Ascending aorta (tissue), 2 donors: ENCODE measurements around the gene UNG. TPM values are rescaled to one million over a fixed set of nuclear protein-coding genes. Genes with fewer than 3 reads are reported as not detected.

Experiments used
- DNase-seq, 2 donors: peaks; one replicate each; pipeline ENCODE4 v3.0.0-alpha.2; 2019; ENCODE audit warnings: low spot score in 2 of 2
- H3K27ac ChIP-seq, 2 donors: fragments of 200-600 bp; sonication (generic); one replicate each; pipeline ENCODE4 v1.5.1; 2016 to 2017; ENCODE audit warnings: mild to moderate bottlenecking in 1 of 2
- H3K27me3 ChIP-seq: fragments of 200-600 bp; sonication (generic); one replicate; pipeline ENCODE4 v1.5.1; 2017
- H3K36me3 ChIP-seq, 2 donors: fragments of 200-600 bp; sonication (generic); one replicate each; pipeline ENCODE4 v1.5.1; 2016
- H3K4me1 ChIP-seq, 2 donors: fragments of 200-600 bp; sonication (generic); one replicate each; pipeline ENCODE4 v1.5.1; 2016 to 2017; ENCODE audit warnings: mild to moderate bottlenecking in 1 of 2
- H3K4me3 ChIP-seq, 2 donors: fragments of 200-600 bp; sonication (generic); one replicate each; pipeline ENCODE4 v1.5.1; 2016 to 2017; ENCODE audit warnings: mild to moderate bottlenecking in 1 of 2
- H3K9me3 ChIP-seq, 2 donors: fragments of 200-600 bp; sonication (generic); one replicate each; pipeline ENCODE4 v1.5.1; 2016
- CTCF ChIP-seq, 3 experiments: fragments of 200-600 bp in 2 of 3; fragments of 450-650 bp in 1 of 3; sonication (generic) in 2 of 3; IDR thresholded peaks; one replicate each; pipeline ENCODE4 v1.5.1; 2016 to 2019; ENCODE audit warnings: antibody characterized with exemption in 3 of 3, mild to moderate bottlenecking in 1 of 3, moderate library complexity in 1 of 3
- intact Hi-C: fragments of 100-400 bp; cut with DNase I; formaldehyde crosslinking; loops from one replicate; pipeline ENCODE4 v1.15.1; 2023
- total RNA-seq: library from RNA; depleted of rRNA; stranded (reverse); fragments of >200 nt; gene quantifications from one replicate; pipeline ENCODE4 v1.1.0, GENCODE V29; 2016

The UNG gene
- total RNA-seq, 1 donor from 2014 or later = 42.4 TPM

- Histone ChIP-seq H3K36me3 (peaks cover 18 to 23% of the 10 kb centered on the region in 2 donors), H3K27ac (peak overlapping the region; percentile 54 to 58), H3K9me3 (no peaks in the 10 kb centered on the region), H3K4me1 (peaks cover 7 to 25% of the 10 kb centered on the region in 2 donors), H3K27me3 (no peaks in the 10 kb centered on the region), H3K4me3 (peak overlapping the region; percentile 52 to 66)
- no peak for TF ChIP-seq CTCF (IDR thresholded peaks at IDR 0.05)
- intact Hi-C loops = loop anchor here (1.0 to 10.0 kb wide), 10 partner anchors 19 to 1408 kb away; partner anchors contain the start of genes CORO1C, FICD, ISCU and PWP1
- DNase-seq = no peak
Observed at GRCh38 chr12:109092497-109093021, 4.8 kb upstream of the UNG start.

GRCh38 chr12:109093022-109093918 is 4.1 kb upstream of the UNG start, which contains the start of gene ALKBH2:
Gene ALKBH2, minus strand, starts transcription at chr12:109093472. Its CDS starts 686 bp downstream, at chr12:109092786.
- peak; percentile 66 to 97 for DNase-seq
- H3K27ac ChIP-seq = peak within 1 kb of the TSS; percentile 54 to 58
- H3K27me3 ChIP-seq = no peaks in the 10 kb centered on the region
- TF ChIP-seq CTCF (IDR thresholded peaks at IDR 0.05) = peak; percentile 93 to 99 (median 97)
- peak within 1 kb of the TSS; percentile 52 to 66 for H3K4me3 ChIP-seq
- H3K4me1 ChIP-seq = peaks cover 8 to 26% of the 10 kb centered on the region in 2 donors
- intact Hi-C loops = loop anchor here (1.0 to 10.0 kb wide), 10 partner anchors 18 to 1408 kb away; partner anchors contain the start of genes CORO1C, FICD, ISCU and PWP1
- peaks cover 11 to 16% of the 10 kb centered on the region in 2 donors for H3K36me3 ChIP-seq
- H3K9me3 ChIP-seq = no peaks in the 10 kb centered on the region

GRCh38 chr12:109097140-109097434 is 310 bp upstream of the UNG start:
- Histone ChIP-seq H3K27ac (no peak overlapping the region), H3K4me3 (peak overlapping the region; percentile 51 to 91), H3K27me3 (no peaks in the 10 kb centered on the region), H3K36me3 (peaks cover 5 to 8% of the 10 kb centered on the region in 2 donors), H3K4me1 (peaks cover 8 to 35% of the 10 kb centered on the region in 2 donors), H3K9me3 (no peaks in the 10 kb centered on the region)
- DNase-seq = no peak
- intact Hi-C loops = loop anchor here (10.0 kb wide), 3 partner anchors 368 to 1412 kb away; partner anchors contain the start of gene PWP1
- TF ChIP-seq CTCF (IDR thresholded peaks at IDR 0.05) = no peak

- no peak for DNase-seq
- Histone ChIP-seq H3K27me3 (no peaks in the 10 kb centered on the region), H3K4me1 (peaks cover 4 to 25% of the 10 kb centered on the region in 2 donors), H3K4me3 (peak overlapping the region; percentile 87 to 91), H3K36me3 (peaks cover 16 to 19% of the 10 kb centered on the region in 2 donors), H3K9me3 (no peaks in the 10 kb centered on the region), H3K27ac (peak overlapping the region; percentile 88 to 92)
- intact Hi-C loops = loop anchor here (10.0 kb wide), 3 partner anchors 367 to 1413 kb away; partner anchors contain the start of gene PWP1
- TF ChIP-seq CTCF (IDR thresholded peaks at IDR 0.05) = no peak
Observed at GRCh38 chr12:109098183-109098604, 797 bp downstream of the UNG start.

- H3K4me1 ChIP-seq = peaks cover 4 to 22% of the 10 kb centered on the region in 2 donors
- intact Hi-C loops = loop anchor here (10.0 kb wide), 3 partner anchors 366 to 1414 kb away; partner anchors contain the start of gene PWP1
- no peaks in the 10 kb centered on the region for H3K27me3 ChIP-seq
- DNase-seq = no peak
- no peak for TF ChIP-seq CTCF (IDR thresholded peaks at IDR 0.05)
- H3K36me3 ChIP-seq = peaks cover 21 to 24% of the 10 kb centered on the region in 2 donors
- peak overlapping the region; percentile 87 to 91 for H3K4me3 ChIP-seq
- H3K27ac ChIP-seq = peak overlapping the region; percentile 88 to 92
- H3K9me3 ChIP-seq = no peaks in the 10 kb centered on the region
Observed at GRCh38 chr12:109098651-109099050, 1.3 kb downstream of the UNG start.
